Ishikawa (cell line): ENCODE measurements around the gene STXBP1.

ENCODE experiments used
- CEBPB ChIP-seq: IDR thresholded peaks from 2 replicates; pipeline ENCODE4 v1.6.1; 2012
- CREB1 ChIP-seq: IDR thresholded peaks from 2 replicates; pipeline ENCODE4 v1.6.1; 2012; ENCODE audit warnings: low read depth
- EGR1 ChIP-seq: IDR thresholded peaks from 2 replicates; pipeline ENCODE4 v1.6.1; 2012
- EP300 ChIP-seq: IDR thresholded peaks from 2 replicates; pipeline ENCODE4 v1.6.1; 2012; ENCODE audit warnings: borderline replicate concordance
- FOXM1 ChIP-seq: IDR thresholded peaks from 2 replicates; pipeline ENCODE4 v1.6.1; 2012; ENCODE audit warnings: low read depth, borderline replicate concordance
- MAX ChIP-seq: IDR thresholded peaks from 2 replicates; pipeline ENCODE4 v1.6.1; 2012
- NFIC ChIP-seq: IDR thresholded peaks from 2 replicates; pipeline ENCODE4 v1.6.1; 2012
- RAD21 ChIP-seq: IDR thresholded peaks from 2 replicates; pipeline ENCODE4 v1.6.1; 2012; ENCODE audit warnings: low read depth
- REST ChIP-seq: IDR thresholded peaks from 2 replicates; pipeline ENCODE4 v1.6.1; 2012; ENCODE audit warnings: low read depth, mild to moderate bottlenecking
- TAF1 ChIP-seq: IDR thresholded peaks from 2 replicates; pipeline ENCODE4 v1.6.1; 2012; ENCODE audit warnings: low read depth, mild to moderate bottlenecking
- TCF12 ChIP-seq: IDR thresholded peaks from 2 replicates; pipeline ENCODE4 v1.6.1; 2012; ENCODE audit warnings: low read depth
- TEAD4 ChIP-seq: IDR thresholded peaks from 2 replicates; pipeline ENCODE4 v1.6.1; 2012
- USF1 ChIP-seq: IDR thresholded peaks from 2 replicates; pipeline ENCODE4 v1.6.1; 2012
- YY1 ChIP-seq: IDR thresholded peaks from 2 replicates; pipeline ENCODE4 v1.6.1; 2012; ENCODE audit warnings: low read depth
- ZBTB7A ChIP-seq: IDR thresholded peaks from 2 replicates; pipeline ENCODE4 v1.6.1; 2012; ENCODE audit warnings: low read depth

STXBP1 gene

GRCh38 chr9:127728808-127729207, 116.7 kb downstream of the STXBP1 start:
- TF ChIP-seq TCF12 (no peak), CEBPB (no peak), NFIC (no peak), USF1 (no peak), YY1 (no peak), TAF1 (no peak), EGR1 (no peak), CREB1 (no peak)

- TF ChIP-seq TEAD4, result no peak
- no peak for TF ChIP-seq EP300
- no peak for TF ChIP-seq ZBTB7A
- TF ChIP-seq EGR1, result no peak
- TF ChIP-seq YY1, result no peak
- TF ChIP-seq CEBPB, result no peak
- TF ChIP-seq USF1, result no peak
- TF ChIP-seq FOXM1, result no peak
- TF ChIP-seq CREB1, result no peak
These were observed 117.6 kb downstream of the STXBP1 start for GRCh38 chr9:127729522-127730256.

GRCh38 chr9:127730262-127730661, 118.2 kb downstream of the STXBP1 start:
- TF ChIP-seq MAX (no peak), FOXM1 (no peak), ZBTB7A (no peak), YY1 (no peak), TAF1 (no peak), NFIC (no peak), REST (no peak), USF1 (no peak), TCF12 (no peak), TEAD4 (no peak), RAD21 (no peak), EP300 (no peak)

- TF ChIP-seq CEBPB, result no peak
These were observed 118.8 kb downstream of the STXBP1 start for GRCh38 chr9:127730799-127731410.

GRCh38 chr9:127731938-127732337, 119.9 kb downstream of the STXBP1 start:
- TF ChIP-seq EGR1 (no peak), USF1 (no peak), TCF12 (no peak), ZBTB7A (no peak), EP300 (no peak), MAX (no peak), YY1 (no peak), CREB1 (no peak), FOXM1 (no peak), TAF1 (no peak), RAD21 (no peak), NFIC (no peak)

GRCh38 chr9:127732444-127732843, 120.4 kb downstream of the STXBP1 start:
- TF ChIP-seq USF1 (no peak), CREB1 (no peak), EP300 (no peak), RAD21 (no peak), TEAD4 (no peak)

GRCh38 chr9:127733614-127734013, 121.5 kb downstream of the STXBP1 start:
- no peak for TF ChIP-seq EGR1
- TF ChIP-seq EP300, result no peak
- no peak for TF ChIP-seq NFIC
- TF ChIP-seq TAF1, result no peak
- TF ChIP-seq USF1, result no peak
- no peak for TF ChIP-seq FOXM1
- TF ChIP-seq RAD21, result no peak
